ENCODE data around the gene CHD9.

CHD9 gene

GRCh38 chr16:53291757-53292392 is 237.1 kb downstream of the CHD9 start:
- no peak for TF ChIP-seq POLR2AphosphoS5 (IDR thresholded peaks at IDR 0.05; ENCODE audit: low read depth, low read length)
- no peak for TF ChIP-seq FOXP2 (optimal IDR thresholded peaks at IDR 0.05; ENCODE audit: borderline replicate concordance, extremely low read depth, extremely low read length, insufficient read depth)
- no peak for TF ChIP-seq TAF1 (IDR thresholded peaks at IDR 0.05; ENCODE audit: borderline replicate concordance, insufficient read depth, low read length)
- TF ChIP-seq REST (IDR thresholded peaks at IDR 0.05; ENCODE audit: insufficient read depth in 1 of 2, low read depth in 2 of 2, low read length in 2 of 2), result no peak
- TF ChIP-seq SIN3A (IDR thresholded peaks at IDR 0.05; ENCODE audit: borderline replicate concordance, insufficient read depth, low read length), result no peak

DNA sequence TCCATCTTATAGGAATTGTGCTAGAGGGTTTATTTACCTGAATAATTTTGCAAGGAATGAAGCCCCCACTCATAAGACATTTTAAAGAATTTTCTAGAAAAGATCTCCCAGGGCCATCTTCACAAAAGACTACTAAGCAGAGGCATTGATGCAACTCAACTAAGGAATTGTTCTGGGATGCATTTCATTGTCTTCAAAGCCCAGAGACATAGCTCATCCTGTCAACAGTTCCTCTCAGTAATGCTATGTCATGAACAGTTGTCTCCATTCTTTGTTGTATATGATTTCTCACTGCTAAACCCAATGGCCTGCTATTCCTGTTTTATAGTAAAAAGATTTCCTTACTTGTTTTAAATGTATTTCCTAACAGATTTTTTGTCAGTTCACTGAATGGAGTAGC is 242.7 kb downstream of the CHD9 start:
- TF ChIP-seq SIN3A (IDR thresholded peaks at IDR 0.05; ENCODE audit: borderline replicate concordance, insufficient read depth, low read length) (no peak), POLR2AphosphoS5 (IDR thresholded peaks at IDR 0.05; ENCODE audit: low read depth, low read length) (no peak), REST (IDR thresholded peaks at IDR 0.05; ENCODE audit: insufficient read depth in 1 of 2, low read depth in 2 of 2, low read length in 2 of 2) (no peak), FOXP2 (optimal IDR thresholded peaks at IDR 0.05; ENCODE audit: borderline replicate concordance, extremely low read depth, extremely low read length, insufficient read depth) (no peak), TAF1 (IDR thresholded peaks at IDR 0.05; ENCODE audit: borderline replicate concordance, insufficient read depth, low read length) (no peak)

DNA sequence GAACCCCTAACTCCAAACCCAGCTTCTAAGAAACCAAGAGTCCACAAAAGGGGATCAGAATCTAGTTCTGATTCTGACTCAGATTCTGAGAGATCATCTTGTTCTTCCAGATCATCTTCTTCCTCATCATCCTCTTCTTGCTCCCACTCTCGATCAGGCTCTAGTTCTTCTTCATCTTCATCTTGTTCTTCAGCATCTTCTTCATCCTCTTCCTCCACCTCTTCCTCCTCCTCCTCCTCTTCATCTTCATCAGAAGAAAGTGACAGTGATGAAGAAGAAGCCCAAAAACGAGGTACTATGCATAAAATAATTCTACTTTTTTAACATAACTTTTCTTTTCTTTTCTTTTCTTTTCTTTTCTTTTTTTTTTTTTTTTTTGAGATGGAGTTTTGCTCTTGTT is 249.5 kb downstream of the CHD9 start:
- TF ChIP-seq TAF1 (IDR thresholded peaks at IDR 0.05; ENCODE audit: borderline replicate concordance, insufficient read depth, low read length) (no peak), POLR2AphosphoS5 (IDR thresholded peaks at IDR 0.05; ENCODE audit: low read depth, low read length) (no peak), FOXP2 (optimal IDR thresholded peaks at IDR 0.05; ENCODE audit: borderline replicate concordance, extremely low read depth, extremely low read length, insufficient read depth) (no peak), REST (IDR thresholded peaks at IDR 0.05; ENCODE audit: insufficient read depth in 1 of 2, low read depth in 2 of 2, low read length in 2 of 2) (no peak)

DNA sequence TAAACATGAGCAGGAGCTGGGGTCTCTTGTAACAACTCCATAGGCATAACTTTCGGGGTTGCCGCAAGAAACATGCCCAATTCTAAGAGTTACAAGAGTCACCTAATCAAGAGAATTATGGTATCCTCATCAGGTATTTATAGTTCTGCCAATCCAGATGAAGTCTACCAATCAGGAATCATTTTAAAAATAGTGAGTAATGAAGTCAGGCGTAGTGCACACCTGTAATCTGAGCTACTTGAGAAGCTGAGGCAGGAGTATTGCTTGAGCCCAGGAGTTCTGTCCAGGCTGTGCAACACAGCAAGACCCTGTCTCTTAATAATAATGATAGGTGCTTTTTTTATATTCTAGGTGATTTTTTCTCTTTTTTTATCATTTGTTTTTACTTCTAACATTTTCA is 251.0 kb downstream of the CHD9 start:
- TF ChIP-seq TAF1 (IDR thresholded peaks at IDR 0.05; ENCODE audit: borderline replicate concordance, insufficient read depth, low read length) (no peak), FOXP2 (optimal IDR thresholded peaks at IDR 0.05; ENCODE audit: borderline replicate concordance, extremely low read depth, extremely low read length, insufficient read depth) (no peak), POLR2AphosphoS5 (IDR thresholded peaks at IDR 0.05; ENCODE audit: low read depth, low read length) (no peak), SIN3A (IDR thresholded peaks at IDR 0.05; ENCODE audit: borderline replicate concordance, insufficient read depth, low read length) (no peak), REST (IDR thresholded peaks at IDR 0.05; ENCODE audit: insufficient read depth in 1 of 2, low read depth in 2 of 2, low read length in 2 of 2) (no peak)

DNA sequence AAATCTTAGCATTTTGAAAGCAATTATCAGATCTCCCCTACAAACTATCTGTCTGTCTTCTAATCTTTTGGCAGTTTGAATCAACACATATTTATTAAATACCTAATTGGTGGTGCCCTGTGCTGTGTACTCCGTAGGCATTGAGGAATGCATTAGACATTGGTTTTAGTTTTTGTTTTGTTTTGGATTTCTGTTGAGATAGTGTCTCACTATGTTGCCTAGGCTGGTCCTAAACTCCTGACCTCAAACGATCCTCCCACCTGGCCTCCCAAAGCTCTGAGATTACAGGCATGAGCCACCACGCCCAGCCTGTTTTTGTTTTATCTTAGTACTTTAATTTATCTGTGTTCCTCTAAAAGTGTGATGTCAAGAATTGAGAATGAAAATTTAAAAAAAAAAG is 254.7 kb downstream of the CHD9 start:
- TF ChIP-seq SIN3A (IDR thresholded peaks at IDR 0.05; ENCODE audit: borderline replicate concordance, insufficient read depth, low read length), result no peak
- TF ChIP-seq FOXP2 (optimal IDR thresholded peaks at IDR 0.05; ENCODE audit: borderline replicate concordance, extremely low read depth, extremely low read length, insufficient read depth), result no peak

Data from PFSK-1 (cell line).